ENCODE data around the gene GALNT9.

The GALNT9 gene

DNA sequence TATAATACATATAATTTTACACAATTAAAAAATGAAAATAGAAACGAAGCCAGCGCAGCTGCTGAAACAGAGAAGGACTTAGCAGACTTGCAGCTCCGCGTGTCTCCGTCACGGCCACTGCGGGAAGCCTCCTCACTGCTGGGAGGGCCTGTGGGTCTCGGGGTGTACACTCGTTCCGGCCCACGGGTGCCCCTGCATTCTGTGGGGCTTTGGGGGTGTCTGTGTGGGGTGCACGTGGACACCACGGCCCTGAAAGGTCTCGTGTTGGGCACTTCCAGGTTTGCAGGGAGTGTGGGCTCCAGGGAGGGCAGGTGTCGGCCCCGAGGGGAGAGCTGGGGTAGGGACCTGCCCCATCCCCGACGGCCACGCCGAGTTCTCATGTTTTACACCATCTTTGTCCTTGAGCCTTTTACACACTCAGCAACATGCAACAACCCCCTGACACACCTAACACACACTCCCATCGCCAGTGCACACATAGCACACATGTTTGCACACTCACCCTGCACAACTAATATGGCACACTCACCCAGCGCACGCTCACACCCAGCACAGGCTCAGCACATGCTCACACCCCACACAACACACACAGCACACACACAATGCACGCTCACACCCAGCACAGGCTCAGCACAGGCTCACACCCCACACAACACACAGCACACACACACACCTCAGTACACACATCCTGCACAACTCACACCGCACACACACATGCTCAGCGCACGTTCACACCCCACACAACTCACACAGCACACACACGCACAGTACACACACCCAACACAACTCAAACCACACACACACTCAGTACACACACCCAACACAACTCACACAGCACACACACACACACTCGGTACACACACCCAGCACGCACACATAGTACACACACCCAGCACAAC lies 148.5 kb downstream of the GALNT9 start:
- DNase-seq (ENCODE audit: low read depth): no peak

DNA sequence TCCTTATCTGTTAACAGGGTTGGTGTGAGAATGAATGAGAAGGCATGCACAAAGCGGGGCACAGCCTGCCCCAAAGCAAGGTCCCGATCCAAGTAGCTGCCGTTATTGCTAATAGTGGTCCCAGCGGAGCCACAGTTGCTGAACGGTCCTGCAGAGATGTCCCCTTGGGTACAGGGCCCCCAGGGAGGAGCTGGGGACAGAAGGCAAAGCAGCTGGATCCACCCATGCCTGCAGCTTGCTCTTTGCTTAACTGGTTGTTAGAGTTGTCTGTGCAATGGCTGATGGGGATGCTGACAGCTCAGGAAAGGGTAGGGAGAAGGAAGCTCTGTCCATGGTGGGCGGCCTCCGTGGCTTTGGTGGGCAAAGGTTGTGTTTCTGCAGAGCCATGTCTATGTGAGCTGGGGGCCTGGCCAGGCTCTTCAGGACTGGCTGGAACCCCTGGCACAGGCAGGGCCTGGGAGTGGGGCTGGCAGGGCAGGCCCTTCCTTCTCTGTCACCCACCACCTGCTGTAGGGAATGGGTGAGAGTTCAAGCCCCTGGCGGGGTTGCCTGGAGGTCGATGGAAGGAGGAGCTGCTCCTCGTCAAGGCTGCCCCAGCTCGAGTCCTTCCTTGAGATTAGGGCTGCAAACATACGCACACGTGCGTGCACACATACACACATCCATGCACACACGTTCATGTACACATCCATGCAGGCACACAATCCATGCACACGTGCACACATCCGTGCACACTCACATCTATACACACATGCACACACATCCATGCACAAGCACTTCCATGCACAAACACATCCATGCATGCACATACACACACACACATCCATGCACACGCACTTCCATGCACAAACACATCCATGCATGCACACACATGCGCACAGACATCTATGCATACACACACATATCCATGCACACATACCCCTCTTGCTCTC lies 149.7 kb downstream of the GALNT9 start:
- no peak for DNase-seq (ENCODE audit: low read depth)

DNA sequence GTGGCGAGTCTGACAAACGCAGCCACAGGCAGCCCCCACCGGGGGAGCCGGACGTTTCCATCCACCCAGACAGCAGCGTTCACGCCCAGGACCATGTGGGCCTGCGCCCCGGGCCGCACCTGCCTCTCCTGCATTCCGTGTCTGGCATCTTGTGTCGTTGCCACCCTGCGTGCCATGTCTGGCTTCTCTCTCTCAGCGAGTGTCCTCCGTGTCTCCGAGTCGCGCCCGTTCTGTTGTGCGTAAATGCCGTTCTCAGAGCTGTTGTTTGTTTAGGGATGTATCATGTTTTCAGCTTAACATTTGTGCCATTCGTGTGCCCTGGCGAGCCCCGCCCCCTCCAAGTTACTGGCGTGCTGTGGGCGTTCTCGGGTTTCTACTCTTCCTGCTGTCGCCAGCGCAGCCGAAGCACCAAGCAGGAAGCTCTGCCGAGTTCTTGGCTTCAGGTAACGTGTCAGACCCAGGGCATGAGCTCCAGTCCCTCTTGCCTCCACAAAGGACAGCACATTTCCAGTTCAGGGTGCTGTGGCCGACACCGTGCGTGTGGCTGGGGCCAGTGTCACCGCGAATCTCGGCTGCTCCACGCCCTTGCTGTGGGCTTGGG lies 150.5 kb downstream of the GALNT9 start:
- DNase-seq (ENCODE audit: low read depth): peak; percentile 39

DNA sequence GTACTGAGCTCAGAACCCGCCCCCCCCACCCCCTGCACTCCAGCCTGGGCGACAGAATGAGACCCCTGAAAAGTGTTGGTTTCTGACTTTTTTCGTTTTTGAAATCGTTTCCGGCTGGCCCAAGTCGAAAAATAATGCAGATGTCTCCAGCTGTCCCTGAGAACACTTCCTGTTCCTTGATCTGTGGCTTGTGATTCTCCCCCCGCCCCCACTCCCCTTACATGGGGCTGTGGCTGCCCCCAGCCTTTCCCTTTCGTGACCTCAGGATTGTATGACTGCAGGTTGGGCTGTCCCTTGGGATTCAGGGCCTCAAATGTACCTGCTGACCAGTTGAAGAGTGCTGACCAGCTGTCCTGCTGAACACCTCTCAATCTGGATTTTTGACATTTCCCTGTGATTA lies 151.1 kb downstream of the GALNT9 start:
- DNase-seq (ENCODE audit: low read depth): no peak

DNA sequence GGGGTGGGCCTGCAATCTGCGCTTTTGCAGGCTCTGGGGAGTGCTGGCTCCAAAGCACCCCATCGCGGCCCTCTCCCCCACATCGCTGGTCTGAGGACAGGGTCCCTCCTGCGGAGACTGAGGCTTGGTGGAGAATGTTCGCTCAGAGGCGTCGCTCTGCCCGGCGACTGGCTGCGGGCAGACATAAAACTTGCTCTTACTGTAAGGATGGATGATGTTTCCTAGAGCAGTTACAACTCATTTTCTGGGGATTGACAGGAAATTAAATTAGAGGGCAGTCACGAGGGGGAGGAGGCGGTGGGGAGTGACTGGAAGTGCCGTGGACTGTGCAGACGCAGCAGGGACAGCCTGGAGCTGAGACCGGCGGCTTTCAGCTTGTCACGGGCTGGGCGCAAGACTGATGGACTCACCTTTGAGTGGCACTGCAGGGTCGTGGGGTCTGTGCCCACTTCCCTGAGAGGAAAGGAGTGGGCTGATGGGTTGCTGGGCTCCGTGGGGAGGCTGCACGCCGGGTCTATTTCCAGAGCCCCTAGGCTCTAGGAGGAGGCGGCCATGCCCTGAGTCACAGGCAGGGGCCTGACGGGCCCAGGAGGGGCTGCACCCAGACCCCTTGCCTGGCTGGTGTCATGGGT lies 152.4 kb downstream of the GALNT9 start:
- DNase-seq (ENCODE audit: low read depth): no peak

DNA sequence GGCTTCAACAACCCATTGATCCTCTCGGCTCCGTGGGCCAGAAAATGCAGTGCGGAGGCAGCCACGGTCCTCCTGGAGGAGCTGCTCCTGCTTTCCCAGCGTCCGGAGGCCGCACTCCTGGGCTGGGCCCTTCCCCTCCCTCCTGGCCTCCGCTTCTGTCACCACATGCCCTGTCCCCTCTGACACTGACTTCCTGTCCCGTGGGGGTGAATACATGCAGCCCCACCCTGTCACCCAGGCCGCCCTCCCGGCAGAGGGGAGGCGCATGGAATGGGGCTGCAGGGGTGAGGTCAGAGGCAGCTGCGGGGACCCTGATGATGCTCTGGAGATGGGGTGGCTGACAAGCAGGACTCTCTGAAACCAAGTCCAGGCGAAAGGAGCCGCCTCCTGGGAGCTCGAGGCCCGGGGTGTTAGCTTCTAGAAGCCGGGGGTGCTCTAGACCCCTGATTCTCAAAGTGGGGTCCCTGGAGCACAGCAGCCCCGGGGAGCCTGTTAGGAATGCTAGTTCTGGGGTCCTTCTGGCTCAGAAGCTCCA lies 152.9 kb downstream of the GALNT9 start:
- DNase-seq (ENCODE audit: low read depth): no peak

DNA sequence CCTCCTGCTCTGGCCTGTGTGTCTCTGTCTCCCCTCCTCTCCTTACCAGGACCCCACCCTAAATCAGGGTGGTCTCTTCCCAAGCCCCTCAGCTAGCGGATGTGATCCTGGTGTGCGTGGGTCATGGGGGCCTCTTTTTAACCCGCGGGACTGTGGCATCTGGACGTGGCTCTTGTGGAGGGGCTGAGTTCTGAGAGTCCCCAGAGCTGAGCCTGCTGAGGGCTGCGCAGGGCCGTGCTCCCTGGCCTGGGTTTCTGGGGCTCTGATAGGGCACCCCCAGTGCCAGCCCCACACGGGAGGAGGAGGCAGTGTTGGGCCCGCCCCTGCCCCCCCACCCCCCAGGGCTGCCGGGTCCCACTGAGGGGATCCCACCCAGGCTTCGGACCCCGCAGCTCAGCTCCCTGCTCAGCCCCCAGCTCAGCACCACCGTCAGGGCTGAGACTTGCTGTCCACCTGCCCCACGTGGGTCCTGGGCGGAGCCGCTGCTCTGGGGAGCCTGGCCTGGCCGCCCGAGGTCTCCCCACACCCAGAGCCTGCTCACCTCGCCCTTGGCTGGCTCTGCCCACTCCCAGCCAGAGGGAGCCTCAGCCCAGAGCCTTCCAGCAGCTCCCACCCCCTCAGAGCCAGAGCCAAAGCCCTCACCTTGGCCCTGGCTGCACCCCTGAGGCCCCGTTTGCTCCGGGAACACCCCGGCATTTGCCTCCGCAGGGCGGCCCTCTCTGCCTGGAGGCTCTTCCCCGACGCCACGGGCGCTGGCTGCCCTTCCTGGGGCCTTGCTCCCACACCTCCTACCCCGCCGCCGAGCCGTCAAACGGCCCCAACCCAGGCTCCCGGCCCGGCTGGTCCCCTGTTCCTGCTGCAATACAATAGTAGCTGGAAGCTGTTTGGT lies 153.6 kb downstream of the GALNT9 start:
- DNase-seq (ENCODE audit: low read depth): no peak

DNA sequence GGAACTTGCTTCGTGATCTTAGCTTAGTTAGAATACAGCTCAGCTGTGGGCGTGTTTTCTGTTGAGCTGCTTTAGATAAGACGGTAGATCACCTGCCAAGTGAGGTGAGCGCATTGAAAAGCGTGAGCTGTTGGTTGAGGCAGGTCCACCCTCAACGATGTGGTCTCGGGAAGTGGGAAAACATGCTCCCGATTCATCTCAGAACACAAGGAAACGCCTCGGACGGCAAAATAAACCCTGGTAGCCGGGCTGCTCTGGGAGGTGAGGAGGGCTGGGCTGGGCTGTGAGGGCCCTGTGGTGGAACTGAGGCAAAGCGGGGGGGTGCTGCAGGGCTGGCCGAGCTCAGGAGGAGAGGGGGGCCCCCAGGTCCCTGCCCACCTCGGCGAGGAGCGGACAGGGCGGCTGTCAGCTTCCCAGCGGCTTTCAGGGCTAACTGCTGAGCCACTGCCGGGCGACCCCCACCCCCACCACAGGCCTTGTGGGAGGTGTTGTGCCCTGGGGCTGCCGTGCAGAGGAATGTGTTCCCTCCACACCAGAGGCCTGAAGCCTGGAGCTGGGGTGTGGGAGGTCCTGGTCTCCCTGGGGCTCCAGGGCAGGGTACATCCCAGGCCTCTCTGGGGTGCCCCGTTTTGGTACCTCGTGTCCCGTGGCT lies 154.4 kb downstream of the GALNT9 start:
- no peak for DNase-seq (ENCODE audit: low read depth)

DNA sequence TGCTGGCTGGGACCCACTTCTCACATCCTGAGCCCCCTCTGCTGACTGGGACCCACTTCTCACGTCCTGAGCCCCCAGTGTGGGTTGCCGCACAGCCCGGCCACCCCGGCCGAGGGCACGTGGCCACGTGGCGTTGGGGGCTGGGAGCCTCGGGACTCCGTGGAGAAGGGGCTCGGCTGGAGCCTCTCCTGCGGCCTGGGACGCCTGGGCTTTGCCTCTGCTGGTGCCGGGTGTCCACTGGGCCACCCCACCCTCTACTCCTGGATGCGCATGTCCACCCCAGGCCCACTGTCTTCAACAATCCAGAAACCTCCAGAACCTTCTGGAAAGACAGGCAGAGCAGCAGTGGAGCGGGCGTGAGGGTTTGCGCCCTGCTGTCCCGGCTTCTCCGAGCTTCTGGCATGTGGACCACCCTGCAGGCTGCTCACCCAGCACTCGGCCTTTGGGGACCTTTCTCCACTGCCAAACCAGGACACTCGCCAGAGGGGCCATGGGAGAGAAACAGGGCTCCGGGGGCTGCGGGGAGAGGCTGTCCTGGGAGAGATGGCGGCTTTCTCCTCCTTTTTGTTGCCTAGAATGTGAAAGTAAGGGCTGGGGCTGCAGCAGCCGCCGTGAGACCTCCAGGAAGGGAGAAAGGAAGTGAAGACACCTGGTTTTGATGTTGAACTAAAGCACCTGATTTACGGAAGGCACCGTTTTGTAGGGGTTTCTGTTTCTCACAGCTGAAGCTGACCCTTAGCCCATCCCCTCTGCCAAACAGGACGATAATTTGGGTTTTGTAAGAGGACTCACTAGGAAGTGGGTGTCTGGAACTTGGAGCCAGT lies 155.2 kb downstream of the GALNT9 start:
- DNase-seq (ENCODE audit: low read depth): no peak

DNA sequence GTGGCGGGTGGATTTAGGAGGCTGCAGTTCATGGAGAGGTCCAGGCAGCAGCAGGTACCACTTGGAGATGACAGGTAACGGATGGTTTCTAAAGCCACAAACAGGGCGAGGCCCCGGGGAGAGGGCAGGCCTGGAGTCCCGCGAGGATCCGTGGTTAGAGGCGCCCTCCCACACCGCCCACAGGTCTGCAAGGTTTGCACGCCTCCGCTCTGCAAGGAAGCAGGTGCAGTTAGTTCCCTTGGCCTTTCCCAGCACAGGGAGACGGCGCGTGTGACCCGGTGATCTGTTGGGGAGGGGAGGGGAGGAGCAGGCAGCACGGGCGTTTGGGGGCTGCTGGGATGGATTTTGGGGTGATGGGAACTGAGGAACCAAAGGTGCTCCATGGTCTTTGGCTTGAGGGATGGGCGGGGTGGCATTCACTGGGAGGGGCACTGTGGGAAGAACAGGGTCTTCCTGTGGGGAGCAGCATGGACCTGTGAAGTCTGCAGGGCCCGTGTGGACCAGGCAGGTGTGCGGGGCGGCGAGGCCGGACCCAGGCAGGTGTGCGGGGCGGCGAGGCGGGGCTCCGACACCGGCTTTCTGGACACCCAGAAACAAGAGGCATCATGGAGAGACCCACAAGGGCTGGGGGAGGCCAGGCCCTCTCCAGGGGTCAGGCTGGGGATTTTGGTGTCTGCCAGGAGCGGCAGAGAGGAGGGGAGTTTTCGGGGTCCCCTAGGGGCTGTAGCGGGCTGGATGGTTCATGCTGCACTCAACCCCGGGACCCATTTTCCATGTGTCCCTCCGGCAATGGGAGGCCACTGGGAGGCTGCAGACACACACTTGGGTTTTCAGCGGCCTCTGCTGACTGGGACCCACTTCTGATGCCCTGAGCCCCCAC lies 156.0 kb downstream of the GALNT9 start:
- DNase-seq (ENCODE audit: low read depth): no peak

DNA sequence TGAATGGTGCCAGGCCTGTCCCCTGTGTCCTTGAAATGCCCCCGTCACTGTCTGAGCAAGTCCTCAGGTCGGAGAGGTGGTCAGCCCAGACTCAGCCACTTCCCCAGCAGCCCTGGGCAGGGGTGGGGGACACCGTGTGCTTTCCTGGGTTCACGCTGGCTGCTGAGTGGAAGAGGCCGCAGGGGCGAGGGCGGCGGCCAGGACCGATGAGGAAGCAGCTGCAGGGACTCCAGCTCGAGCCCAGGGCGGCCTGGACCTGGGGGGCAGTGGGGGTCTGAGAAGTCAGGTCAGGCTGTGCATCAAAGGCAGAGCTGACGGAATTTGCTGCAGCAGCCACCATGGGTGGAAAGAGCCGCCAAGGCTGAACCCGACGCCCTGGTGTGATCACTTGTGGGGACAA lies 156.8 kb downstream of the GALNT9 start:
- no peak for DNase-seq (ENCODE audit: low read depth)

DNA sequence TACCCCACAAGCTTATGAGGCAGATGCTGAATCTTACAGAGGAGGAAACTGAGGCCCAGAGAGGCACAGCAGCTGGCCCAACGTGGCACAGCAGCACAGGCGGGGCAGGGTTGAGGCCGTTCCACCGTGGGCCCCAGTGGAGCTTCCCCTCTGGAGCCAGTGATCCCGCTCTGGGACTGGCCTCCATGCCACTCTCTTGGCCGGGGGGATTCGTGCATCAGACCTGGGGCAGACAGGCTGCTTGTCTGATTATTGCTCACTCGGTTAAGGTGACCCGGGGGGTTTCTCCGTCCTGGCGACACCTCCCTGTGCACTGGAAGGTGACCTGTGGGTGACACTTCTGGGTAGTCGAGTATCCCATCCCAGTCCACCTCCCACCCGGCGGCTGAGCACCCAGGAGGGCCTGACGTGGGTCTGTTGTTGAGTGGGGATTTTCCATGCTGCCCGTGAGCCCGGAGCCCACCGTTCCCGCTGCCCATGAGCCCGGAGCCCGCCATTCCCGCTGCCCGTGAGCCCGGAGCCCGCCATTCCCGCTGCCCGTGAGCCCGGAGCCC lies 157.3 kb downstream of the GALNT9 start:
- no peak for DNase-seq (ENCODE audit: low read depth)

DNA sequence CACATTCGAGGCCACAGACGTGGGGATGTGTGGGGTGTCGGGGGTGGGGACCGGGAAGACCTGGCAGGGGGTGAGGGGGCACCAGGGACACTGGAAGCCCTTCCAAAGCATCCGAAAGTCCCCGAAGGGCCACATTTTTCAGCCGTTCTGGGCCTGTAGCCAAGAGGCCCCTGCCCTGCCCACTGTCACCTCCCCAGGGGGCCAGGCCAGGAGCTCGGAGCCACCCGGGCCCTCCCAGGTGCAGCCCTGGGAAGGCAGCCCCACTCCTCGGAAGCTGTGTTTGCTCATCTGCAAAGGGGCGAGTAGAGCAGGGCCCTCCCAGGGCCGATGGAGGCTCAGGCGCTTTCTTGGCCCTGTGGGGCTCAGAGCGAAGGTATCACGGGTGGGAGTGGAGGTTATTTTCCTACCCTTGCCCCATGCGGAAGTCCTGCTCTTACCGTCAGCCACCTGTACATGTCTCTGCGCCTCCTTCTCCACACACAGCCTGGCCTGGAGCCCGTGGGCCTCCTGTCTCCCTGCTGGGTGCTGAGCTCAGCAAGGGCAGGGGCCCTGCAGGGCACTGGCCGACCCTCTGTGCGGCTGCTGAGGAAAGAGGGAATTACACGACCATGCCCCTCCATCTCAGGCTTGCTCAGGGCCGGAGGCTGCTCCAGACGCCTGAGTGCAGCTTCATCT lies 158.0 kb downstream of the GALNT9 start:
- no peak for DNase-seq (ENCODE audit: low read depth)

DNA sequence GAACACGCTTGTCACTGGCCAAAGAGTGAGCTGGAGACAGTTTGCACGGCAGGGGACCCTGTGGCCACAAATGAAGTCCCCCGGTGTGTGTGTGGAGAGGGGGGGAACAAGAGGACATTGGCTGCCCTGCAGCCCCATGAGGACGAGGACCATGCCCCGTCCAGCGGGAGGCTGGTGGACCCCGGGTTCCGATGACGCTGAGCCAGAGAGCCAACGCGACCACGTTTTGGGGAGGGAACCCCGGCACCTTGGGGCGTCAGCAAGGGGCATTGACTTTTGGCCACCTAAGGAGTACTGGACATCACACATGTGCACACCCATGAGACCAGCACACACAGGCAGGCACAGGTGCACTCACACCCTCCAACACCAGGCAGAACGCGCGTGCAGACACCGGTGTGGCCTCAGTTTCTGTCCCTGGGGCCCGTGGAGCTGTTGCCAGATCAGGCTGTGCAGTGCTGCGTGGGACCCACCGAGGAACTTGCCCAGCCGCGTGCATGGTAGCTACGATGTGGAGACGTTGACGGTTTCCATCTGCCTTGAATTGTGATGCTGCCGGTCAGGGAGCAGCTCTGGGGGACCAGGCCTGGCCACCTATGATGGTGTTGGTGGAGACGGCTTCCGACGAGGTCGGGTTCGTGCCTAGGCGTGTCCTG lies 158.6 kb downstream of the GALNT9 start:
- no peak for DNase-seq (ENCODE audit: low read depth)

DNA sequence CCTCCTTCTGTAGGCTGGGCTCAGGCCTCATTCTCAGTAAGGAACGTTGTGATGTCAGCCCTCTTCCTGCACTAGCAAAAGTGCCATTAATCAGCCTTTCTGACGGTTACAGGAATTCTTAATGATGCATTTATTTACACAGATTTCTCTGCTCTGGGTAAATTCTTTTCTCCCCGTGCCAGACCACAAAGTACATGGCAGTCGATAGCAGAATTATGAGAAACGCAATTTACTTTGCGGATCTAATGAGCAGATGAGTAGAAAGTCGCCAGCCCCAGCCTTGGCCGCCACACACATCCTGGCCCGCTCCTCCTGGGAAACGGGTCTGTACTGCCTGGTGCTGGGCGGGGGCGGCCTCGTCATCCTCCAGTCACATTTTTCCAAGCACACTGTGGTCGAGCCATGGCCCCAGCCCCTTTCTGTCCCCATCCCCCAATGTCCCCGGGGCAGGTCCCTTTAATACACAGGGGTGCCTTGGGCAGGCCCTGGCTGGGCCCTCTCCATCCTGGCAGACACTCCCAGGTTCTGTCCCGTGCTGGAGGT lies 159.2 kb downstream of the GALNT9 start:
- no peak for DNase-seq (ENCODE audit: low read depth)

DNA sequence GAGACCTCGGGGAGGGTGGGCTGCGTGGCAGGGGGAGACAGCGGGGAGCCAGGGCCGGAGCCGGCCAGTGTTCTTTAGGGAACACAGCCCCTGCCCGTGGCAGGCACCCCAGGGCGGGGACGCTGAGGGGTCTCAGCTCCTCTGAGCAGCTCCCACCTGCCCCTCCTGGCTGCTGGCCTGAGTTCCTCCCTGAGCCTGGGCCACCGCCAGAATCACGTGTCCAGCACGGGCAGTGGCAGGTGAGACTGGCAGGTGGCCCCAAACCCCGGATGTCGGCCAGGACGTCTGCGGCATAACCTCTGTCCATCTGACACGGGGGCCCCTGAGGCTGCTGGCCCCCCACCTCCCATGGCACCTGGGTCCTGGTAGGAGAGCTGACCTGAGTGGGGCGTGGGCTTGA lies 160.0 kb downstream of the GALNT9 start:
- no peak for DNase-seq (ENCODE audit: low read depth)

All from stimulated activated CD4-positive, alpha-beta T cell treated with anti-CD3 and anti-CD28 coated beads, Interleukin-2, amount 100 ng/mL, for 4 hours (primary cell).